Activated T-cell treated with anti-CD3 and anti-CD28 coated beads, Interleukin-2, amount 50 U/mL, for 4 hours (primary cell): Measurements from ENCODE around the gene NACC2. TPM values are rescaled to one million over a fixed set of nuclear protein-coding genes. Genes with fewer than 3 reads are reported as not detected.
A peak's percentile ranks its signal among the peaks of the same experiment; 100 is the strongest.

ENCODE experiments used
- ATAC-seq, 2 donors: fragments of 200-7000 bp; cut with Tn5 transposase; one replicate each; pipeline ENCODE4 v1.10.0; 2021
- DNase-seq: peaks from one replicate; pipeline ENCODE4 v3.0.0-alpha.2; 2020
- H3K27me3 Mint-ChIP-seq: one replicate; pipeline ENCODE4 v1.8.0; 2021; ENCODE audit warnings: low read depth, mixed read lengths
- H3K36me3 Mint-ChIP-seq: one replicate; pipeline ENCODE4 v1.8.0; 2022; ENCODE audit warnings: mixed read lengths; ENCODE audit not compliant: insufficient read depth
- H3K4me1 Mint-ChIP-seq: one replicate; pipeline ENCODE4 v1.8.0; 2021; ENCODE audit warnings: low read depth, mixed read lengths
- H3K4me3 Mint-ChIP-seq: one replicate; pipeline ENCODE4 v1.8.0; 2021; ENCODE audit warnings: mild to moderate bottlenecking, moderate library complexity, mixed read lengths
- H3K9me3 Mint-ChIP-seq: one replicate; pipeline ENCODE4 v1.8.0; 2021; ENCODE audit warnings: mixed read lengths
- total RNA-seq, 3 donors: library from RNA; stranded (reverse); gene quantifications; one replicate each; pipeline ENCODE4 v1.2.1, GENCODE V29; 2021

The NACC2 gene
- total RNA-seq, 3 donors from 2014 or later = 5.9 to 6.2 (median 6.0) TPM

- no peaks in the 10 kb centered on the region for H3K36me3 Mint-ChIP-seq
- H3K9me3 Mint-ChIP-seq = no peaks in the 10 kb centered on the region
- ATAC-seq = no peak
- no peaks in the 10 kb centered on the region for H3K4me1 Mint-ChIP-seq
- H3K27me3 Mint-ChIP-seq = no peaks in the 10 kb centered on the region
- DNase-seq = no peak
- H3K4me3 Mint-ChIP-seq = no peak overlapping the region
Measured at GRCh38 chr9:136015656-136016571, 79.2 kb downstream of the NACC2 start.

DNA sequence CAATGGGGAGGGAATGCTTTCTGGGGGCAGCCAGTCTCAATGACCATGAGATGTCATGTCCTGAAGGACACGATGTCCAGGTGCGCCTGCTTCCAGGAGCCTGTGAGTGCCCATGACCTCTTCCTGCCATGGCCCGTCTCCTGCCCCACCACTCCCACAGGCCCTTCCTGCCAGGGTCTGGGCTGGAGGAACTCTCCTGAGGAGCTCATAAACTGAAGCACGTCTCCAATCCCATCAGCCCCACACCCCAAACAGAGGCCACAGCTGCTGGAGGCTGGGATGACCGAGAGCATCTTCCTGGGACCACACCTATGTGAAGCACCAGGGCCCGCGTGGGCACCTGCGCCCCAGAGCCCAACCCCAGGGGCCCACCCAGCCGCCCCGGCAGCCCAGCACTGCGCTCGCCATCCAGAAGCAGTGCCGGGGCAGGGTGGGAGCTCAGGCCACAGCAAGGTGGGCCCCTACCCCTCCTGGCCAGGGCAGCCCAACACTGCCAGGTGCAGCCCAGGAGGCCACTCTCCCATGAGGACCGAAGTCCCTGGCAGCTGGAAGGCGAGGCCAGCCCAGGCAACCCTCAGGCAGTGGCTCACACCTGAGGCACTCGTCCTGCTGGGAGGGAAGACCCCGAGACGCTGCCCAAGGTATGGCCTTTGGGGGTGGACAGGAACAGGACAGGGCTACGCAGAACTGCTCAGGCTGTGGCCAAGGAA lies 80.0 kb downstream of the NACC2 start:
- no peak overlapping the region for H3K4me3 Mint-ChIP-seq
- H3K9me3 Mint-ChIP-seq = no peaks in the 10 kb centered on the region
- H3K27me3 Mint-ChIP-seq = no peaks in the 10 kb centered on the region
- no peak for ATAC-seq
- no peak for DNase-seq
- no peaks in the 10 kb centered on the region for H3K4me1 Mint-ChIP-seq
- no peaks in the 10 kb centered on the region for H3K36me3 Mint-ChIP-seq

GRCh38 chr9:136014147-136014923 lies 80.8 kb downstream of the NACC2 start:
- ATAC-seq (no peak), DNase-seq (no peak)
- no peaks in the 10 kb centered on the region for H3K36me3 Mint-ChIP-seq
- H3K4me1 Mint-ChIP-seq = no peaks in the 10 kb centered on the region
- H3K4me3 Mint-ChIP-seq = no peak overlapping the region
- H3K9me3 Mint-ChIP-seq = no peaks in the 10 kb centered on the region
- H3K27me3 Mint-ChIP-seq = no peaks in the 10 kb centered on the region

DNA sequence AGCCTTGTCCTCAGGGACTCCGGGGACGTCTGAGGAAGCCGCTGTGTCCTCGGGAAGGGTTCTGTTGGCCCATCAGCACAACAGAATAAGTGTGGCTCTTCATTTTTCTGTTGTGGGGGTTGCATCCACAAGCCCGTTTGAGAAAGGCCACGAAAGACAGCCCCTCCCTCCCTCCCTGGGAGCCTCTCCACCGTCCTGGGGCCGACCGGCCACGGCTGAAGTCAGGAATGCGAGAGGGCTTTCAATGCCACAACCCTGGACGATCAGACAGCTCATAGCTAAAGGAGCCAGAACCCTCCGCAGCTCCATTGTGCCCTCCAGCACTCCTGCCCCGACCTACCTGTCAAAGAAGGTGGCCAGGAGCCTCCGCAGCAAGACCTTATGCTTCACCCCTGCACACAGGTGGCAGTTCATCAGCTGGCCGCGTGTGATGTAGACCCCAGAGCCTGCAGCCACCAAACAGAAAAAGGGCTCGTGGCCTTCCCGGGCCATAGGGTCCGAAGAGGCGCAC lies 81.5 kb downstream of the NACC2 start:
- no peaks in the 10 kb centered on the region for H3K36me3 Mint-ChIP-seq
- ATAC-seq = no peak
- DNase-seq = no peak
- no peaks in the 10 kb centered on the region for H3K4me1 Mint-ChIP-seq
- no peak overlapping the region for H3K4me3 Mint-ChIP-seq
- H3K27me3 Mint-ChIP-seq = no peaks in the 10 kb centered on the region
- no peaks in the 10 kb centered on the region for H3K9me3 Mint-ChIP-seq

- no peaks in the 10 kb centered on the region for H3K9me3 Mint-ChIP-seq
- ATAC-seq = no peak
- H3K4me1 Mint-ChIP-seq = no peaks in the 10 kb centered on the region
- no peak overlapping the region for H3K4me3 Mint-ChIP-seq
- DNase-seq = no peak
- no peaks in the 10 kb centered on the region for H3K27me3 Mint-ChIP-seq
- no peaks in the 10 kb centered on the region for H3K36me3 Mint-ChIP-seq
Measured at GRCh38 chr9:136013116-136013515, 82.0 kb downstream of the NACC2 start.

GRCh38 chr9:136012651-136013050 lies 82.4 kb downstream of the NACC2 start:
- no peaks in the 10 kb centered on the region for H3K9me3 Mint-ChIP-seq
- no peaks in the 10 kb centered on the region for H3K27me3 Mint-ChIP-seq
- H3K4me3 Mint-ChIP-seq = no peak overlapping the region
- DNase-seq = no peak
- H3K36me3 Mint-ChIP-seq = no peaks in the 10 kb centered on the region
- no peak for ATAC-seq
- H3K4me1 Mint-ChIP-seq = no peaks in the 10 kb centered on the region

DNA sequence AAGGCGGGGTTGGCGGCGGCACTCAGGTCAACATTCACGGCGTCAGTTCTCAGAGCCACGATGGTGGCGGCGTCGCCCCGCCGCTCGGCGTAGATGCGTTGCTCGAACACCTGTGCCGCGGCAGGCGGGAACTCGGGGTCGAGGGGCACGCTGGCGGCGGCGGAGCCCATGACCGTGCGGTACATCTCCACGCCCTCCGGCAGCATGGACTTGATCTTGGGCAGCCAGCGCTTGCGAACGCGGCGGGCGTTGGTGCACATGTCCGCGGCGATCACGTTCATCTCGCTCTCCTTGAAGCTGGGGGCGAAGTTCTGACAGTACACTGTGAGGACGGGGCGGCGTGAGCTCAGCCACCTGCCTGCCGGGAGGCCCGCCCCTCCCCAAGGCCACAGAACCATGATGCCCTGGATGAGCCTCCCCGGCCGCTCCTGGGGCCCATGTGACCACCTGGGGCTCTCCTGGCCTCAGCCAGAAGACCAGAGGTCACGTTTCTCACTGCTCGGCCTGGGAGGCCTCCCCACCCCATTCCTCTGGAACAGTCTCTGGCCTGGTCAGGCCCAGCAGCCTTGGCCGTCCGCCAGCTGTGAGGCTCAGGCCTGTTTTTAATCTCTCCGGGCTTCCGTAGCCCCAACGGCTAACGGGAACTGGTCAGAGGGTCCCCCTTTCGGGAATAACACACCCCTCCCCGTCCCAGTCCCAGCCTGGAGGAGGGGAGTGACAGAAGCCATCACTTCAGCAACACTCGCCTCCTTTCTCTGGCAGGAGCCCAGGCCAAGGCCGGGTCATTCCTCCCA lies 83.2 kb downstream of the NACC2 start:
- H3K9me3 Mint-ChIP-seq = no peaks in the 10 kb centered on the region
- no peak for ATAC-seq
- DNase-seq = peak; percentile 2
- H3K4me3 Mint-ChIP-seq = no peak overlapping the region
- H3K4me1 Mint-ChIP-seq = no peaks in the 10 kb centered on the region
- no peaks in the 10 kb centered on the region for H3K27me3 Mint-ChIP-seq
- H3K36me3 Mint-ChIP-seq = no peaks in the 10 kb centered on the region

- no peaks in the 10 kb centered on the region for H3K9me3 Mint-ChIP-seq
- no peaks in the 10 kb centered on the region for H3K4me1 Mint-ChIP-seq
- DNase-seq (peak; percentile 2), ATAC-seq (no peak)
- no peaks in the 10 kb centered on the region for H3K36me3 Mint-ChIP-seq
- H3K27me3 Mint-ChIP-seq = no peaks in the 10 kb centered on the region
- H3K4me3 Mint-ChIP-seq = no peak overlapping the region
Measured at GRCh38 chr9:136011376-136011702, 83.8 kb downstream of the NACC2 start.

DNA sequence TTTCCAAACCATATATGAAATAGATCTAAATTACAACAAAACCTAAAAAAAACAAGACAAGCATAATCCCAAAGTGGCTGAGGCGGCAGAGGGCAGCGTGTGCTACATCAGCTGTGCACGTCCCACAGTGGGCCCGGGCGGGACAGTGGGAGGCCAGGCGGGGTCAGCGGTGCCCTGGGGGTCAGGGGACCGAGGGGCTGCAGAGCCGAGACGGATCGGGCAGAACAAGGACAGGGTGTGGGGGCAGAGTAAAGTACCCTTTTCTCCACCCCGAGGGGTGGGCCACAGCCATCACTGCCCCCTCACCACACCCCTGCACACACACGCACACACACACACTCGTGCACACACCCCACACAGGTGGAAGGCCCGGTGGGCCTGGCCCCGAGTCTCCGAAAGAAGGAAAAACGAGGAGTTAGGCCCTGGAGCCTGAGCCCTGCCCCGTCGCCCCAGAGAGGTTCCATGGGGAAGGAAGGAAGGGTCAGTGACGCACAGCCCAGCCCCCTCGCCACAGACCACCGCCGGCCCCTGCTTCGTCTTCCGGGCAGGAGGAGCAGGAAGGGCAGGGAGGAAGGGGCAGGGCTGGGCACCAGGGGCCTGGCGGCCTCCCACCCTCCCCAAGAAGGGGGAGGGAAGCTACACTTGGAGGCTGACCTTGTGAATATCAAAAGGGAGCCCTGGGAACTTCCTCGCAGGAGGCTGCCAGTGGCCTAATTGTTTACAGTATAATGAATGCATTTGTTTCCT lies 84.3 kb downstream of the NACC2 start:
- Mint-ChIP-seq H3K4me1 (no peaks in the 10 kb centered on the region), H3K9me3 (no peaks in the 10 kb centered on the region), H3K27me3 (no peaks in the 10 kb centered on the region), H3K4me3 (no peak overlapping the region), H3K36me3 (no peaks in the 10 kb centered on the region)
- no peak for DNase-seq
- ATAC-seq = no peak

- no peaks in the 10 kb centered on the region for H3K27me3 Mint-ChIP-seq
- no peaks in the 10 kb centered on the region for H3K36me3 Mint-ChIP-seq
- no peaks in the 10 kb centered on the region for H3K9me3 Mint-ChIP-seq
- DNase-seq = no peak
- H3K4me1 Mint-ChIP-seq = no peaks in the 10 kb centered on the region
- no peak for ATAC-seq
- no peak overlapping the region for H3K4me3 Mint-ChIP-seq
Measured at GRCh38 chr9:136010176-136010575, 84.9 kb downstream of the NACC2 start.

GRCh38 chr9:136009516-136009915 lies 85.6 kb downstream of the NACC2 start:
- H3K4me3 Mint-ChIP-seq = no peak overlapping the region
- no peaks in the 10 kb centered on the region for H3K36me3 Mint-ChIP-seq
- no peaks in the 10 kb centered on the region for H3K9me3 Mint-ChIP-seq
- DNase-seq = no peak
- no peaks in the 10 kb centered on the region for H3K27me3 Mint-ChIP-seq
- no peaks in the 10 kb centered on the region for H3K4me1 Mint-ChIP-seq
- no peak for ATAC-seq

GRCh38 chr9:136008693-136008997 lies 86.4 kb downstream of the NACC2 start:
- Mint-ChIP-seq H3K4me1 (no peaks in the 10 kb centered on the region), H3K27me3 (no peaks in the 10 kb centered on the region), H3K36me3 (no peaks in the 10 kb centered on the region), H3K4me3 (no peak overlapping the region), H3K9me3 (no peaks in the 10 kb centered on the region)
- no peak for DNase-seq
- no peak for ATAC-seq

- DNase-seq (no peak), ATAC-seq (no peak)
- H3K4me3 Mint-ChIP-seq = no peak overlapping the region
- H3K9me3 Mint-ChIP-seq = no peaks in the 10 kb centered on the region
- no peaks in the 10 kb centered on the region for H3K27me3 Mint-ChIP-seq
- no peaks in the 10 kb centered on the region for H3K36me3 Mint-ChIP-seq
- no peaks in the 10 kb centered on the region for H3K4me1 Mint-ChIP-seq
Measured at GRCh38 chr9:136007934-136008692, 87.0 kb downstream of the NACC2 start.
